HepG2 (cell line): Measurements from ENCODE around the gene AFAP1. TPM values are rescaled to one million over a fixed set of nuclear protein-coding genes. Genes with fewer than 3 reads are reported as not detected.

Experiments
- ATAC-seq: fragments of 200-7000 bp; cut with Tn5 transposase; 3 replicates; pipeline ENCODE4 v1.9.1; 2020; ENCODE audit warnings: mild to moderate bottlenecking, moderate library complexity
- BruUV-seq: library from RNA; stranded (reverse); fragments of 400-500 nt; replicated peaks from 2 replicates; lab custom pipeline; 2021; lab: Mats Ljungman, UMichigan
- CTCF ChIA-PET: fragments of 300-600 bp; formaldehyde crosslinking; extraction: SDS; loops from one replicate; lab custom pipeline; 2021; ENCODE audit warnings: low total read pairs, inconsistent platforms, low intra/inter-chr PET ratio; lab: Yijun Ruan, JAX
- POLR2A ChIA-PET: fragments of 350-600 bp; sonication (Branson Sonifier 250); formaldehyde crosslinking; loops from one replicate; lab custom pipeline; 2020; ENCODE audit warnings: antibody characterized with exemption, inconsistent platforms; lab: Yijun Ruan, JAX
- DNase-seq: peaks from one replicate; pipeline ENCODE4 v3.0.0-alpha.2; 2015; ENCODE audit warnings: low spot score
- FAIRE-seq: peaks from 3 replicates; lab custom pipeline; 2011; peaks lifted over from hg19 to GRCh38; lab: Jason Lieb, UNC
- H2AFZ ChIP-seq: one replicate; pipeline ENCODE4 v1.6.1; 2011; ENCODE audit warnings: low read length, inconsistent platforms
- H3K27ac ChIP-seq: fragments of 300-600 bp; 3 replicates; pipeline ENCODE4 v1.8.0; 2011; ENCODE audit warnings: mixed run types, mild to moderate bottlenecking, mixed read lengths, low read length, inconsistent platforms; ENCODE audit not compliant: insufficient read depth; ENCODE audit errors: extremely low read length
- H3K27me3 ChIP-seq, 2 experiments: fragments of 200-600 bp in 1 of 2; 2 replicates in 1 of 2; 3 replicates in 1 of 2; pipeline versions ENCODE4 v1.6.0 to v1.8.0; 2011; ENCODE audit warnings: low read length in 2 of 2, mild to moderate bottlenecking in 2 of 2, moderate library complexity in 2 of 2, inconsistent platforms in 1 of 2; ENCODE audit not compliant: insufficient read depth in 2 of 2, control insufficient read depth in 1 of 2
- H3K36me3 ChIP-seq, 2 experiments: fragments of 200-600 bp in 1 of 2; replicated peaks in 1 of 2; 2 replicates in 1 of 2; 3 replicates in 1 of 2; pipeline versions ENCODE4 v1.5.1 to v1.8.0; 2011; ENCODE audit warnings: low read length in 2 of 2, inconsistent platforms in 1 of 2; ENCODE audit not compliant: insufficient read depth in 2 of 2, control insufficient read depth in 1 of 2
- H3K4me1 ChIP-seq: 2 replicates; pipeline ENCODE4 v1.5.1; 2012; ENCODE audit warnings: low read length, inconsistent platforms; ENCODE audit not compliant: insufficient read depth
- H3K4me2 ChIP-seq: 2 replicates; pipeline ENCODE4 v1.6.0; 2011; ENCODE audit warnings: low read depth, low read length, inconsistent platforms
- H3K4me3 ChIP-seq, 3 experiments: fragments of 200-600 bp in 1 of 3; sonication (generic), shearing (Covaris generic) in 1 of 3; replicated peaks in 1 of 3; 2 replicates each; pipeline ENCODE4 v1.5.1; 2011 to 2016; ENCODE audit warnings: low read length in 3 of 3, inconsistent platforms in 2 of 3, low read depth in 2 of 3, mild to moderate bottlenecking in 2 of 3, control low read depth in 1 of 3, mixed read lengths in 1 of 3; ENCODE audit not compliant: insufficient read depth in 1 of 3
- H3K79me2 ChIP-seq: one replicate; pipeline ENCODE4 v1.6.1; 2011; ENCODE audit warnings: low read length, inconsistent platforms; ENCODE audit not compliant: insufficient read depth
- H3K9ac ChIP-seq: 2 replicates; pipeline ENCODE4 v1.6.0; 2011; ENCODE audit warnings: mild to moderate bottlenecking, low read depth, low read length, inconsistent platforms; ENCODE audit not compliant: insufficient read depth
- H3K9me3 ChIP-seq: 2 replicates; pipeline ENCODE4 v1.5.1; 2012; ENCODE audit warnings: mild to moderate bottlenecking, low read length
- H4K20me1 ChIP-seq: 2 replicates; pipeline ENCODE4 v1.6.0; 2011; ENCODE audit warnings: inconsistent platforms, mild to moderate bottlenecking, low read length, moderate library complexity; ENCODE audit not compliant: insufficient read depth
- ATF6 ChIP-seq: sonication (generic); formaldehyde crosslinking; conservative IDR thresholded peaks from 2 replicates; pipeline ENCODE4 v1.4.0; 2020; ENCODE audit warnings: missing genetic modification reagents
- ELF3 ChIP-seq: IDR thresholded peaks from 2 replicates; pipeline ENCODE4 v1.6.1; 2016; ENCODE audit warnings: missing genetic modification reagents, missing compliant biosample characterization
- FOSL1 ChIP-seq: sonication (generic); formaldehyde crosslinking; IDR thresholded peaks from 2 replicates; pipeline ENCODE4 v1.9.0; 2021; ENCODE audit warnings: missing genetic modification reagents, borderline replicate concordance
- SALL1 ChIP-seq: sonication (generic); formaldehyde crosslinking; IDR thresholded peaks from 2 replicates; pipeline ENCODE4 v1.8.0; 2022; ENCODE audit warnings: mild to moderate bottlenecking, missing genetic modification reagents
- ZFP91 ChIP-seq: sonication (generic); formaldehyde crosslinking; IDR thresholded peaks from 2 replicates; pipeline ENCODE4 v1.9.0; 2022; ENCODE audit warnings: missing genetic modification reagents, mild to moderate bottlenecking, borderline replicate concordance
- ZNF260 ChIP-seq: sonication (generic); formaldehyde crosslinking; IDR thresholded peaks from 2 replicates; pipeline ENCODE4 v1.4.0; 2020; ENCODE audit warnings: missing genetic modification reagents, low read depth, mild to moderate bottlenecking, borderline replicate concordance
- ZNF687 ChIP-seq: sonication (generic); formaldehyde crosslinking; IDR thresholded peaks from 2 replicates; pipeline ENCODE4 v1.5.1; 2020; ENCODE audit warnings: mild to moderate bottlenecking, missing genetic modification reagents, moderate library complexity
- ZNF879 ChIP-seq: sonication (generic); formaldehyde crosslinking; IDR thresholded peaks from 2 replicates; pipeline ENCODE4 v1.8.1; 2023; ENCODE audit warnings: missing genetic modification reagents
- ZSCAN25 ChIP-seq: sonication (generic); formaldehyde crosslinking; IDR thresholded peaks from 2 replicates; pipeline ENCODE4 v1.8.0; 2022; ENCODE audit warnings: mild to moderate bottlenecking, missing genetic modification reagents
- WGBS: methylation state at CpG from one replicate; pipeline ENCODE4 v1.1.6; 2017; ENCODE audit warnings: low lambda C conversion rate; 5-methylcytosine and 5-hydroxymethylcytosine counted together
- in situ Hi-C: cut with HindIII; loops from 2 replicates; pipeline ENCODE4 v1.10.0; 2017; ENCODE audit warnings: low pct_unique_long_range_greater_than_20kb; ENCODE audit not compliant: extremely low pct_ligation_motif_present
- intact Hi-C: fragments of 100-400 bp; cut with micrococcal nuclease; formaldehyde crosslinking; loops from one replicate; pipeline ENCODE4 v1.10.0; 2022; ENCODE audit not compliant: unreplicated experiment
- polyA plus RNA-seq, 8 experiments: library from polyadenylated mRNA; depleted of rRNA in 3 of 8; stranded (reverse) in 7 of 8; unstranded in 1 of 8; fragments of >200 nt; fragmentation: Illumina TruSeq in 4 of 8; extraction: Trizol in 4 of 8; gene quantifications; 2 replicates each; pipeline versions ENCODE4 v1.2.1 to v1.2.3, GENCODE V29; 2011 to 2016; ENCODE audit warnings: low read depth in 4 of 8, missing spikeins in 1 of 8, mixed read lengths in 1 of 8; ENCODE audit not compliant: insufficient read depth in 1 of 8
- total RNA-seq, 5 experiments: library from RNA; depleted of rRNA; stranded (reverse); fragments of >200 nt; fragmentation: Illumina TruSeq; extraction: Trizol; gene quantifications; 2 replicates each; pipeline ENCODE4 v1.2.3, GENCODE V29; 2016; ENCODE audit warnings: low read depth in 1 of 5

The AFAP1 gene
- total and polyA plus RNA-seq, 2 of the 13 experiments (the other 11 are each of a cell fraction or from before 2014, with no cell fraction given) = 2.5 TPM

GRCh38 chr4:7973545-7973981 lies 33.9 kb upstream of the AFAP1 start (continued):
- TF ChIP-seq ZNF879 = no peak
- TF ChIP-seq FOSL1 (CRISPR knock-in tag) = no peak
- TF ChIP-seq, all 625 proteins: peak for 3

- H2AFZ ChIP-seq = no peak overlapping the region
- no TSS peak for BruUV-seq
- no peak for FAIRE-seq
- peak; percentile 20 for ATAC-seq
- ChIA-PET CTCF (no interaction called here), POLR2A (no interaction called here)
- no peaks in the 10 kb centered on the region for H4K20me1 ChIP-seq
- in situ Hi-C loops = no loop called here
- H3K27ac ChIP-seq = no peak overlapping the region
- peaks cover 0 to 2% of the 10 kb centered on the region in 2 experiments; a peak in 1 of 5 replicates for H3K27me3 ChIP-seq
- H3K4me2 ChIP-seq = peak overlapping the region; percentile 75
- 64% methylated on average over 6 of the region's 13 CpGs for WGBS
- peaks cover 68% of the 10 kb centered on the region for H3K4me1 ChIP-seq
- H3K4me3 ChIP-seq = peak overlapping the region; percentile 8 to 73 (median 21); a peak in 4 of 6 replicates
- no peaks in the 10 kb centered on the region for H3K79me2 ChIP-seq
- H3K36me3 ChIP-seq = no peaks in the 10 kb centered on the region
- intact Hi-C loops = no loop called here
- peak; percentile 23 for DNase-seq
- peak overlapping the region; percentile 57; the same call in 1 of the 2 replicates for H3K9ac ChIP-seq
- H3K9me3 ChIP-seq = no peaks in the 10 kb centered on the region
- TF ChIP-seq ZSCAN25 (CRISPR knock-in tag) = peak; percentile 93
- peak; percentile 44; the same call in 1 of the 2 replicates for TF ChIP-seq ZFP91 (CRISPR knock-in tag)
- TF ChIP-seq SALL1 (CRISPR knock-in tag) = no peak
- no peak for TF ChIP-seq ATF6 (CRISPR knock-in tag)
- peak; percentile 43 for TF ChIP-seq ZNF687 (CRISPR knock-in tag)
- TF ChIP-seq ZNF260 (CRISPR knock-in tag) = no peak
- no peak for TF ChIP-seq ELF3 (CRISPR knock-in tag)
These were observed 32.3 kb upstream of the AFAP1 start for GRCh38 chr4:7971881-7972500.
